GM21526 (cell line): ENCODE measurements around the gene AGRN.
"Not testable (repeated sequence)": the region's sequence is repeated elsewhere in the genome, so short reads cannot be mapped to it uniquely, and the experiment has no call there.

ENCODE experiments used
- ATAC-seq: cut with Tn5 transposase; IDR thresholded peaks from one replicate; pipeline ENCODE4 v1.9.1; 2021; ENCODE audit warnings: moderate library complexity; ENCODE audit not compliant: unreplicated experiment, low FRiP score

The AGRN gene

GRCh38 chr1:1074631-1075147 is 54.8 kb downstream of the AGRN start:
- ATAC-seq: no peak

DNA sequence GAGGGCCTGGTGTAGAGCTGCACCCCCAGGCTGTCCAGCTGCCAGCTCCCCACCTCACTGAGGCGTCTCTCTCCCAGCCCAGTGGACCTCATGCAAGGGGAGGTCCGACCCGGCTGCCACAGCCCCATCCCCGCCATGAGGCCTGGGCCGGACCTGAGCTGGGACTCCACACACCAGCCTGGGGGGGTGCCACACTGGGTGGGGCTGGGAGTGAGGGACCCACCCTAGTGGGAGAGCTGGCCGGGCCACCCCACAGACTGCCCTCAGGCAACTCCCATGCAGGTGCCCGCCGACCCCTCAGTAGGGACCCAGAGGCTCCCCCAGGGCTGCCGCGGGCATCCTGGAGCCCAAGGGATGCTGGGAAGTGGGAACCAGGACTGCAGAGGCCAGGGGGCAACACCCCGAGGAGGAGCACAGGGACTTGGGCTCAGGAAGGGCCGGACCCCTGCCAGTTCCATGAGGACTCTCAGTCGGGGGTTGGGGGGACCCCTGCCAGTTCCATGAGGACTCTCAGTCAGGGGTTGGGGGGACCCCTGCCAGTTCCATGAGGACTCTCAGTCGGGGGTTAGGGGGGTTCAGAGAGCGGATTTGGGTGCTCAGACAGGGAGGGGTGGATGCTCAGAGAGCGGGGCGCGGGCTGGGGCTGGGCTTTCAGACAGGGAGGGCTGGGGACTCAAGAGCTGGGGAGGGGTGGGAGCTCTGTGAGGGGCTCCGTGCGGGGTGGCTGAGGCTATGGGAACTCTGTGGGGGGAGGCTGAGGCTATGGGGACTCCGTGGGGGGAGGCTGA is 55.4 kb downstream of the AGRN start:
- ATAC-seq: no peak

GRCh38 chr1:1077396-1077795 is 57.5 kb downstream of the AGRN start:
- ATAC-seq: not testable (repeated sequence)

DNA sequence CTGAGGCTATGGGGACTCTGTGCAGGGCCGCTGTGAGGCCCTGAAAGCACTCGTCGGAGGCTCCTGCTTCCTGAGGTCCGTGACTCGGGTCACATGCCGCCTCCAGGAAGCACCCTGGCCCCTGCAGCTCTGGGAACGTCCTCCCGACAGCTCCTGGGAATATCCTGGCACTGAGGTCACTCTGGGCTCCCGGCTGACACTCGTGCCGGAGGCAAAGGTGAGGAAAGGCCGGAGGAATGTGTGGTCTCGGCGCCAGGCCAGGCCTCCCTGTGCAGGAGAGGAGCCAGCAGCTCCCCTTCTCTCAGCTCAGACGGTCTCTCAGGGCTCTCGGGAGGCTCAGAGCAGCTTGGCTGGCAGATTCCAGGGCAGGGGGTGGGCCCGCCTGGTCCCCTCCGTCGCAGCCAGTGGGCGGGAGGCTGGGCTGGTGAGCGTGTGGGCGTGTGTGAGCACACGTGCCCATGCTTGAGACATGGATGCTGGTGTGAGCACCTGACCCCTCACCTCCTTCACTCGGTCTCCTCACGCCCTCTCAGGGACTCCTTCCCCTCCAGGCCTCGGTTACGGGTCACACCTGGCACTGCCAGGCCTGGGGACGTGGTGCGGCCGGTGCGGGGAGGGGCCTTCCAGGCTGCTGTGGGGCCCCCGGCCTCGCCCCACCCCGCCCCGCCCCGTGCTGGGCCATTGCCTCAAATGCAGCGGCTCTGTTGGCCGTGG is 59.6 kb downstream of the AGRN start:
- ATAC-seq: no peak

GRCh38 chr1:1080122-1080757 is 60.3 kb downstream of the AGRN start:
- ATAC-seq: no peak

DNA sequence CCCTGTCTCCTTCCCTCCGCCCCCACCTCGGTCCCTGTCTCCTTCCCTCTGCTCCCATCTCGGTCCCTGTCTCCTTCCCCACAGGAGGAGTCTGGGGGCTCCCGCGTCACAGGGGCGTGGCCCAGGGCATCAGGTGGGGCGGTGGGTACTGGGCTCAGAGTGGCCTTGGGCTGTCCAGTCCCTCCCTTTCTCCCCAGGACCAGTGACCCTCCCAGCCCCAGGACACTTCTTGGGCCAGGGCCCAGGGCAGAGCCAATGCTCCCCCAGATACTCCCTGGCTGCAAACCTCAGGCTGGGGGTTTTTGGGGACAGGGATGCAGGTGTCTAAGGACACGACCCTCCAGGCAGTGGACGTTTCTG is 61.0 kb downstream of the AGRN start:
- no peak for ATAC-seq

GRCh38 chr1:1081311-1082238 is 61.7 kb downstream of the AGRN start:
- ATAC-seq: no peak

GRCh38 chr1:1082239-1082775 is 62.4 kb downstream of the AGRN start:
- ATAC-seq: no peak

DNA sequence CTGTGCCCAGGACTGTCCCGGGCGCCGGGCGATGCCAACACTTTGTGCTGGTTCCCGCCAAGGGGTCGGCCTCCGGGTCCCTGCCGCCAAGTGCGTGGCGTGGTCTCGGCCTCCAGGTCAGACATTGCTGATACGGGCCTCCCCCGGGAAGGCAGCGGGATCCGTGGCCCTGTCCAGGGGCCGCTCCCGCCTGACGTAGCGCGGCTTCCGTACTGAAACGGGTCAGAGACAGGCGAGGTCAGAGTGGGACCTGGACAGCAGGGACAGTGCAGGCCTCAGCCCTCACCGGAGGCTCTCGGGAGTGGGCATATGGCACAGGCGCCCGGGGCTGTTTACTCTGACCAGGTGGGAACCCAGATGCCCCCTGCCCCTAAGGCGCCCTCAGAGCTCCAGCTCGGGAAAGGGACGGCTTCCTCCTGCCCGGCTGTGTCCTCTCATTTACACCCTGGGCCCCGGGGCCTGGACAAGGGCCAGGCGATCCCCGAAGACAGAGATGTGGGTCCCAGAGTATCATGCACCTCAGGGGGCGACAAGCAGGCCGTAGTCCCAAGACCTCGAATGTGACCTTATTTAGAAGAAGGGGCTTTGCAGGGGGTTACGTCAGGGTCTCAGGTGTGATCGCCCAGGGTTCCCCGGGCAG is 63.0 kb downstream of the AGRN start:
- no peak for ATAC-seq

DNA sequence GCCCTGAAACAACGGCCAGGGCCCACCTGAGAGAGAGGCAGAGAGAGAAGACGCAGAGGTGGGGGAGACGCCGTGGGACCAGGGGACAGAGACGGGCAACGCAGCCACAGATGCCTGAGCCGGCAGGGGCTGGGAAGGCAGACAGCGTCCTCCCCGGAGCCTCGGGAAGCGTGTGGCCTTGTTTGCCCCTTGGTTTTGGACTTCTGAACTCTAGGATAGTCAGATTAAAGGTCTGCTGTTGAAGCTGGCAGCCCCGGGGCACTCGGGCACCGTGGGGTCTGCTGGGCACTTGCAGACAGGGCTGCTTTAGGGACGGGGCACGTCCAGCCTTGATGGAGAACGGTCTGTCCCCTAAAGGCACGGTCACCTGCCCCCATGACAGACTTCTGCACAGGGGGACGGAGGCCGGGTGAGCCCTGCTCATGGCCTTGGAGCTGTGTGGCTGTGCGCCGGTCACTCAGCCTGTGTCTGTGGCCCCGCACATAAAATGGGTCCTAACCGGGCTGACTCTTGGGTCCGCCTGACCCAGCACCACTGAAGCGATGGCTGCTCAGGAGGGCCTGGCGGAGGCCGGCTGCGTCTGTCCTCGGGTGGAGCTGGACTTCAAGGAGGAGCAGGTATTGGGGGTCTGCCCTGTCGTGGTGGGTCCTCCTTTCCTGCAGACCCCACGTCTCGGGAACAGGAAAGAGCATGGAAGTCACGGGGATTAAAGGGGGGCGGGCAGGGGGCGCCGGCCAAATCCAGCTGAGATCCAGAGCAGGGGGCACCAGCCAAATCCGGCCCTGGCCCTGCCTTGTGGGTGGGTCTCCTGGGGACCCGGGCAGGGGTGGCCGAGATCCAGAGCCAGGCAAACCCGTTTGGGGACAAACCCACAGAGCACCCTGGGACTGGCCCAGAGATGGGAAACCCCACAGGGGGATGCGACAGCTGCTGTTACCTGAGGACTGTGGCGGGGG is 63.8 kb downstream of the AGRN start:
- ATAC-seq: no peak

- no peak for ATAC-seq
Measured at GRCh38 chr1:1084372-1085170, 64.7 kb downstream of the AGRN start.

GRCh38 chr1:1085171-1085841 is 65.4 kb downstream of the AGRN start:
- ATAC-seq: no peak

- ATAC-seq: no peak
Measured at GRCh38 chr1:1085911-1086841, 66.3 kb downstream of the AGRN start.

- no peak for ATAC-seq
Measured at GRCh38 chr1:1086911-1087341, 67.0 kb downstream of the AGRN start.

GRCh38 chr1:1087351-1088028 is 67.6 kb downstream of the AGRN start:
- ATAC-seq: no peak
